GM12878 (cell line): ENCODE data around the gene CACNB3. TPM values are rescaled to one million over a fixed set of nuclear protein-coding genes. Genes with fewer than 3 reads are reported as not detected.
A peak's percentile ranks its signal among the peaks of the same experiment; 100 is the strongest.

Source experiments
- ATAC-seq: fragments of 200-7000 bp; cut with Tn5 transposase; 3 replicates; pipeline ENCODE4 v1.9.1; 2020; ENCODE audit warnings: mild to moderate bottlenecking, moderate library complexity
- BruUV-seq: library from RNA; stranded (reverse); fragments of 400-500 nt; replicated peaks from 2 replicates; lab custom pipeline; 2021; lab: Mats Ljungman, UMichigan
- CTCF ChIA-PET: fragments of 300-600 bp; sonication (Branson Sonifier 250); formaldehyde crosslinking; extraction: SDS; loops from one replicate; lab custom pipeline; 2021; ENCODE audit warnings: inconsistent platforms; lab: Yijun Ruan, JAX
- POLR2A ChIA-PET: fragments of 350-600 bp; formaldehyde crosslinking; extraction: SDS; loops from one replicate; lab custom pipeline; 2021; ENCODE audit warnings: inconsistent platforms; lab: Charles Lee
- RAD21 ChIA-PET: fragments of 300-600 bp; sonication (Branson Sonifier 250); formaldehyde crosslinking; loops from one replicate; lab custom pipeline; 2023; ENCODE audit warnings: antibody characterized with exemption; ENCODE audit not compliant: unreplicated experiment; lab: Charles Lee
- SMC1A ChIA-PET: fragments of 300-600 bp; sonication (Branson Sonifier 250); formaldehyde crosslinking; loops from one replicate; lab custom pipeline; 2023; ENCODE audit not compliant: unreplicated experiment, uncharacterized antibody; lab: Charles Lee
- DNase-seq: peaks from one replicate; pipeline ENCODE4 v3.0.0-alpha.2; 2011; ENCODE audit warnings: low read depth, low spot score
- FAIRE-seq: peaks from 3 replicates; lab custom pipeline; 2011; peaks lifted over from hg19 to GRCh38; lab: Jason Lieb, UNC
- H2AFZ ChIP-seq: 2 replicates; pipeline ENCODE4 v1.6.0; 2011; ENCODE audit warnings: low read depth, low read length, control low read depth; ENCODE audit not compliant: control insufficient read depth
- H3K27ac ChIP-seq: 2 replicates; pipeline ENCODE4 v1.5.1; 2011; ENCODE audit warnings: control low read depth; ENCODE audit not compliant: control insufficient read depth, insufficient read depth
- H3K27me3 ChIP-seq, 2 experiments: replicated peaks in 1 of 2; 2 replicates each; pipeline versions ENCODE4 v1.6.0 to v1.6.1; 2011; ENCODE audit warnings: low read length in 1 of 2; ENCODE audit not compliant: control insufficient read depth in 2 of 2, insufficient read depth in 2 of 2
- H3K36me3 ChIP-seq, 2 experiments: 2 replicates each; pipeline ENCODE4 v1.5.1; 2011; ENCODE audit warnings: low read length in 1 of 2; ENCODE audit not compliant: control insufficient read depth in 2 of 2, insufficient read depth in 2 of 2
- H3K4me1 ChIP-seq: 2 replicates; pipeline ENCODE4 v1.6.1; 2011; ENCODE audit warnings: mild to moderate bottlenecking, low read length, moderate library complexity, mixed read lengths; ENCODE audit not compliant: control insufficient read depth, insufficient read depth
- H3K4me2 ChIP-seq: 2 replicates; pipeline ENCODE4 v1.6.0; 2011; ENCODE audit warnings: control low read depth; ENCODE audit not compliant: control insufficient read depth, insufficient read depth
- H3K4me3 ChIP-seq: fragments of 200-600 bp; sonication (generic); 2 replicates; pipeline ENCODE4 v1.5.1; 2016
- H3K79me2 ChIP-seq: 2 replicates; pipeline ENCODE4 v1.6.0; 2011; ENCODE audit warnings: low read length; ENCODE audit not compliant: control insufficient read depth, insufficient read depth
- H3K9ac ChIP-seq: 2 replicates; pipeline ENCODE4 v1.8.0; 2011; ENCODE audit warnings: low read length, control low read depth, mixed read lengths; ENCODE audit not compliant: control insufficient read depth, insufficient read depth
- H3K9me3 ChIP-seq: replicated peaks from 3 replicates; pipeline ENCODE4 v1.5.1; 2011; ENCODE audit warnings: mild to moderate bottlenecking, low read length; ENCODE audit not compliant: control insufficient read depth, insufficient read depth
- H4K20me1 ChIP-seq: 2 replicates; pipeline ENCODE4 v1.6.0; 2011; ENCODE audit not compliant: control insufficient read depth, insufficient read depth
- BACH1 ChIP-seq: fragments of 450-650 bp; IDR thresholded peaks from 2 replicates; pipeline ENCODE4 v1.6.1; 2017; ENCODE audit warnings: mild to moderate bottlenecking, borderline replicate concordance
- BCL3 ChIP-seq: IDR thresholded peaks from 2 replicates; pipeline ENCODE4 v1.6.1; 2011; ENCODE audit warnings: borderline replicate concordance, low read depth, mild to moderate bottlenecking, moderate library complexity, low read length; ENCODE audit not compliant: insufficient read depth, poor library complexity, severe bottlenecking
- CBX3 ChIP-seq: fragments of 200-600 bp; sonication (generic); IDR thresholded peaks from 2 replicates; pipeline ENCODE4 v1.6.1; 2016; ENCODE audit warnings: low read depth, borderline replicate concordance
- CREM ChIP-seq: IDR thresholded peaks from 2 replicates; pipeline ENCODE4 v1.6.1; 2014; ENCODE audit warnings: antibody characterized with exemption, low read depth
- E2F8 ChIP-seq: fragments of 450-650 bp; IDR thresholded peaks from 2 replicates; pipeline ENCODE4 v1.6.1; 2018; ENCODE audit warnings: mild to moderate bottlenecking, low read depth, moderate library complexity; ENCODE audit not compliant: partially characterized antibody
- KAT2A ChIP-seq: conservative IDR thresholded peaks from 2 replicates; pipeline ENCODE4 v1.6.1; 2011; ENCODE audit warnings: low read depth, low read length; ENCODE audit not compliant: control insufficient read depth
- MLLT1 ChIP-seq: fragments of 450-650 bp; IDR thresholded peaks from 2 replicates; pipeline ENCODE4 v1.6.1; 2016; ENCODE audit warnings: mild to moderate bottlenecking
- NBN ChIP-seq: fragments of 450-650 bp; IDR thresholded peaks from 2 replicates; pipeline ENCODE4 v1.6.1; 2016
- NFYA ChIP-seq: IDR thresholded peaks from 2 replicates; pipeline ENCODE4 v1.6.1; 2011; ENCODE audit warnings: low read depth, mild to moderate bottlenecking, low read length, improper control_type of control experiment, borderline replicate concordance
- PAX5 ChIP-seq: IDR thresholded peaks from 2 replicates; pipeline ENCODE4 v1.6.1; 2011; ENCODE audit warnings: low read depth, low read length, borderline replicate concordance
- RAD21 ChIP-seq: IDR thresholded peaks from 2 replicates; pipeline ENCODE4 v1.6.1; 2011; ENCODE audit warnings: mild to moderate bottlenecking, low read depth, low read length, moderate library complexity; ENCODE audit not compliant: insufficient read depth
- SMAD5 ChIP-seq: IDR thresholded peaks from 2 replicates; pipeline ENCODE4 v1.6.1; 2016; ENCODE audit warnings: antibody characterized with exemption, low read depth
- STAT3 ChIP-seq: IDR thresholded peaks from 2 replicates; pipeline ENCODE4 v1.6.1; 2011; ENCODE audit warnings: low read depth, low read length, improper control_type of control experiment
- TAF1 ChIP-seq: IDR thresholded peaks from 2 replicates; pipeline ENCODE4 v1.6.1; 2011; ENCODE audit warnings: mild to moderate bottlenecking, low read depth, low read length, borderline replicate concordance
- YY1 ChIP-seq: IDR thresholded peaks from 2 replicates; pipeline ENCODE4 v1.6.1; 2011; ENCODE audit warnings: low read depth, mild to moderate bottlenecking, low read length
- ZNF384 ChIP-seq: IDR thresholded peaks from 2 replicates; pipeline ENCODE4 v1.6.1; 2012; ENCODE audit warnings: low read depth, mild to moderate bottlenecking, low read length, improper control_type of control experiment, borderline replicate concordance
- WGBS: methylation state at CpG from one replicate; pipeline ENCODE4 v1.1.6; 2016; ENCODE audit warnings: low lambda C conversion rate; ENCODE audit not compliant: insufficient replicate concordance, insufficient coverage; ENCODE audit errors: missing lambda C conversion rate; 5-methylcytosine and 5-hydroxymethylcytosine counted together
- in situ Hi-C: fragments of 300-500 bp; cut with MboI; formaldehyde crosslinking; loops from 9 replicates; pipeline ENCODE4 v1.14.3; 2018; ENCODE audit warnings: mixed read lengths
- intact Hi-C: fragments of 100-400 bp; cut with micrococcal nuclease; formaldehyde crosslinking; loops from one replicate; pipeline ENCODE4 v1.14.2; 2022; ENCODE audit not compliant: unreplicated experiment
- polyA plus RNA-seq, 11 experiments: library from polyadenylated mRNA; depleted of rRNA in 4 of 11; unstranded in 6 of 11; stranded (reverse) in 5 of 11; fragments of >200 nt; fragmentation: Nextera tagmentation in 4 of 11; fragmentation: Illumina TruSeq in 1 of 11; extraction: Ambion mirVana in 4 of 11; extraction: Trizol in 1 of 11; gene quantifications; 1 replicate in 1 of 11; 2 replicates in 10 of 11; pipeline versions ENCODE4 v1.2.1 to v1.2.3, GENCODE V29; 2011 to 2016; ENCODE audit warnings: inconsistent platforms in 2 of 11, missing spikeins in 2 of 11, low read depth in 1 of 11
- total RNA-seq, 4 experiments: library from RNA; depleted of rRNA in 3 of 4; stranded (reverse); fragments of >200 nt in 3 of 4; fragmentation: Illumina TruSeq in 1 of 4; extraction: Trizol in 1 of 4; gene quantifications; 2 replicates each; pipeline versions ENCODE4 v1.2.1 to v1.2.3, GENCODE V29; 2013 to 2021

The CACNB3 gene
- total and polyA plus RNA-seq, 10 of the 15 experiments (the other 5 are each of a cell fraction or from before 2014, with no cell fraction given) = 0.78 to 5.0 (median 1.7) TPM

GRCh38 chr12:48851883-48852733 lies 33.8 kb downstream of the CACNB3 start, which contains the start of gene DDX23:
Gene DDX23 (minus strand): TSS chr12:48852163. CDS start chr12:48845782, 6,381 bp downstream.
- Histone ChIP-seq H2AFZ (peak within 1 kb of the TSS; percentile 96), H3K4me2 (peak within 1 kb of the TSS; percentile 98), H4K20me1 (no peaks in the 10 kb centered on the region), H3K36me3 (no peaks in the 10 kb centered on the region), H3K79me2 (peaks cover 40% of the 10 kb centered on the region), H3K27ac (peak within 1 kb of the TSS; percentile 90), H3K9me3 (no peaks in the 10 kb centered on the region), H3K4me3 (peak within 1 kb of the TSS; percentile 89), H3K4me1 (peaks cover 10% of the 10 kb centered on the region; the same call in 1 of the 2 replicates), H3K27me3 (no peaks in the 10 kb centered on the region), H3K9ac (peak within 1 kb of the TSS; percentile 99)
- under 1% methylated on average over 53 of the region's 53 CpGs for WGBS
- TSS peak; percentile 99 for BruUV-seq
- ChIA-PET SMC1A (interaction anchor here (0.6 to 6.1 kb wide), 37 partner anchors 15 to 390 kb away, joined by 3 to 145 read pairs (median 5); partner anchors contain the start of genes ARF3, DDN, FKBP11 and LMBR1L), POLR2A (interaction anchor here (0.6 to 3.5 kb wide), 25 partner anchors 8 to 280 kb away, joined by 3 to 52 read pairs (median 4); partner anchors contain the start of genes DDN, KANSL2, RND1 and TUBA1B), CTCF (interaction anchor here (0.7 to 9.2 kb wide), 51 partner anchors 13 to 412 kb away, joined by 3 to 271 read pairs (median 9); partner anchors contain the start of genes ARF3, CACNB3, DDN and FKBP11), RAD21 (interaction anchor here (0.7 to 7.2 kb wide), 28 partner anchors 13 to 218 kb away, joined by 3 to 167 read pairs (median 7); partner anchors contain the start of genes ARF3, FKBP11, RHEBL1 and RND1)
- DNase-seq = peak; percentile 77
- intact Hi-C loops = loop anchor here (2.0 kb wide), 2 partner anchors 49 to 73 kb away; partner anchors contain the start of gene FKBP11
- peak; percentile 98 for ATAC-seq
- in situ Hi-C loops = loop anchor here (5.0 kb wide), 1 partner anchor 35 kb away; no protein-coding TSS in a partner anchor
- peak; percentile 95 for FAIRE-seq
- TF ChIP-seq ZNF384 = no peak
- TF ChIP-seq STAT3 = no peak
- peak; percentile 56 for TF ChIP-seq NBN
- peak; percentile 35; the same call in 1 of the 2 replicates for TF ChIP-seq BACH1
- peak; percentile 98 for TF ChIP-seq CREM
- TF ChIP-seq E2F8 = peak; percentile 46
- TF ChIP-seq KAT2A = no peak
- no peak for TF ChIP-seq CBX3
- TF ChIP-seq SMAD5 = peak; percentile 73; the same call in 1 of the 2 replicates
- TF ChIP-seq TAF1 = peak; percentile 94
- no peak for TF ChIP-seq RAD21
- peak; percentile 60; the same call in 1 of the 2 replicates for TF ChIP-seq PAX5
- no peak for TF ChIP-seq NFYA
- TF ChIP-seq BCL3 = peak; percentile 47
- TF ChIP-seq MLLT1 = peak; percentile 50; the same call in 1 of the 2 replicates
- peak; percentile 98 for TF ChIP-seq YY1
